GM12878 (cell line): ENCODE data around the gene GSTP1. TPM values are rescaled to one million over a fixed set of nuclear protein-coding genes. Genes with fewer than 3 reads are reported as not detected.

Source experiments
- ATAC-seq: fragments of 200-7000 bp; cut with Tn5 transposase; 3 replicates; pipeline ENCODE4 v1.9.1; 2020; ENCODE audit warnings: mild to moderate bottlenecking, moderate library complexity
- Bru-seq: library from RNA; stranded (reverse); fragments of 400-500 nt; gene quantifications from one replicate; lab custom pipeline; 2021; lab: Mats Ljungman, UMichigan
- BruChase-seq, 2 experiments: library from RNA; stranded (reverse); fragments of 400-500 nt; gene quantifications; one replicate each; lab custom pipeline; 2021; lab: Mats Ljungman, UMichigan
- BruUV-seq: library from RNA; stranded (reverse); fragments of 400-500 nt; replicated peaks from 2 replicates; lab custom pipeline; 2021; lab: Mats Ljungman, UMichigan
- CTCF ChIA-PET: fragments of 300-600 bp; sonication (Branson Sonifier 250); formaldehyde crosslinking; extraction: SDS; loops from one replicate; lab custom pipeline; 2021; ENCODE audit warnings: inconsistent platforms; lab: Yijun Ruan, JAX
- POLR2A ChIA-PET: fragments of 350-600 bp; formaldehyde crosslinking; extraction: SDS; loops from one replicate; lab custom pipeline; 2021; ENCODE audit warnings: inconsistent platforms; lab: Charles Lee
- RAD21 ChIA-PET: fragments of 300-600 bp; sonication (Branson Sonifier 250); formaldehyde crosslinking; loops from one replicate; lab custom pipeline; 2023; ENCODE audit warnings: antibody characterized with exemption; ENCODE audit not compliant: unreplicated experiment; lab: Charles Lee
- SMC1A ChIA-PET: fragments of 300-600 bp; sonication (Branson Sonifier 250); formaldehyde crosslinking; loops from one replicate; lab custom pipeline; 2023; ENCODE audit not compliant: unreplicated experiment, uncharacterized antibody; lab: Charles Lee
- DNase-seq: peaks from one replicate; pipeline ENCODE4 v3.0.0-alpha.2; 2011; ENCODE audit warnings: low read depth, low spot score
- FAIRE-seq: peaks from 3 replicates; lab custom pipeline; 2011; peaks lifted over from hg19 to GRCh38; lab: Jason Lieb, UNC
- H2AFZ ChIP-seq: 2 replicates; pipeline ENCODE4 v1.6.0; 2011; ENCODE audit warnings: low read depth, low read length, control low read depth; ENCODE audit not compliant: control insufficient read depth
- H3K27ac ChIP-seq: 2 replicates; pipeline ENCODE4 v1.5.1; 2011; ENCODE audit warnings: control low read depth; ENCODE audit not compliant: control insufficient read depth, insufficient read depth
- H3K27me3 ChIP-seq, 2 experiments: replicated peaks in 1 of 2; 2 replicates each; pipeline versions ENCODE4 v1.6.0 to v1.6.1; 2011; ENCODE audit warnings: low read length in 1 of 2; ENCODE audit not compliant: control insufficient read depth in 2 of 2, insufficient read depth in 2 of 2
- H3K36me3 ChIP-seq, 2 experiments: 2 replicates each; pipeline ENCODE4 v1.5.1; 2011; ENCODE audit warnings: low read length in 1 of 2; ENCODE audit not compliant: control insufficient read depth in 2 of 2, insufficient read depth in 2 of 2
- H3K4me1 ChIP-seq: 2 replicates; pipeline ENCODE4 v1.6.1; 2011; ENCODE audit warnings: mild to moderate bottlenecking, low read length, moderate library complexity, mixed read lengths; ENCODE audit not compliant: control insufficient read depth, insufficient read depth
- H3K4me2 ChIP-seq: 2 replicates; pipeline ENCODE4 v1.6.0; 2011; ENCODE audit warnings: control low read depth; ENCODE audit not compliant: control insufficient read depth, insufficient read depth
- H3K4me3 ChIP-seq: fragments of 200-600 bp; sonication (generic); 2 replicates; pipeline ENCODE4 v1.5.1; 2016
- H3K79me2 ChIP-seq: 2 replicates; pipeline ENCODE4 v1.6.0; 2011; ENCODE audit warnings: low read length; ENCODE audit not compliant: control insufficient read depth, insufficient read depth
- H3K9ac ChIP-seq: 2 replicates; pipeline ENCODE4 v1.8.0; 2011; ENCODE audit warnings: low read length, control low read depth, mixed read lengths; ENCODE audit not compliant: control insufficient read depth, insufficient read depth
- H3K9me3 ChIP-seq: replicated peaks from 3 replicates; pipeline ENCODE4 v1.5.1; 2011; ENCODE audit warnings: mild to moderate bottlenecking, low read length; ENCODE audit not compliant: control insufficient read depth, insufficient read depth
- H4K20me1 ChIP-seq: 2 replicates; pipeline ENCODE4 v1.6.0; 2011; ENCODE audit not compliant: control insufficient read depth, insufficient read depth
- BRCA1 ChIP-seq: IDR thresholded peaks from 2 replicates; pipeline ENCODE4 v1.6.1; 2011; ENCODE audit warnings: low read depth, low read length, improper control_type of control experiment
- CREB1 ChIP-seq: IDR thresholded peaks from 2 replicates; pipeline ENCODE4 v1.6.1; 2012; ENCODE audit warnings: low read depth, mild to moderate bottlenecking, inconsistent platforms
- DPF2 ChIP-seq: fragments of 450-650 bp; IDR thresholded peaks from 2 replicates; pipeline ENCODE4 v1.6.1; 2017; ENCODE audit warnings: mild to moderate bottlenecking
- EED ChIP-seq: sonication (generic); IDR thresholded peaks from 2 replicates; pipeline ENCODE4 v1.6.1; 2016; ENCODE audit warnings: antibody characterized with exemption, low read depth
- IKZF2 ChIP-seq, 2 experiments: fragments of 450-650 bp; IDR thresholded peaks; 2 replicates each; pipeline ENCODE4 v1.6.1; 2017; ENCODE audit warnings: mild to moderate bottlenecking in 2 of 2, moderate library complexity in 2 of 2
- MAX ChIP-seq: IDR thresholded peaks from 2 replicates; pipeline ENCODE4 v1.6.1; 2012; ENCODE audit warnings: low read depth, low read length, improper control_type of control experiment
- NR2F1 ChIP-seq: fragments of 450-650 bp; conservative IDR thresholded peaks from 2 replicates; pipeline ENCODE4 v1.6.1; 2017; ENCODE audit warnings: mild to moderate bottlenecking
- POLR2AphosphoS5 ChIP-seq: IDR thresholded peaks from 2 replicates; pipeline ENCODE4 v1.6.1; 2011; ENCODE audit warnings: mild to moderate bottlenecking, low read length, inconsistent platforms
- RUNX3 ChIP-seq: IDR thresholded peaks from 2 replicates; pipeline ENCODE4 v1.6.1; 2012; ENCODE audit warnings: low read length, inconsistent platforms
- SMAD5 ChIP-seq: IDR thresholded peaks from 2 replicates; pipeline ENCODE4 v1.6.1; 2016; ENCODE audit warnings: antibody characterized with exemption, low read depth
- SMARCA5 ChIP-seq: fragments of 450-650 bp; IDR thresholded peaks from 2 replicates; pipeline ENCODE4 v1.6.1; 2017; ENCODE audit warnings: mild to moderate bottlenecking
- TCF12 ChIP-seq: IDR thresholded peaks from 2 replicates; pipeline ENCODE4 v1.6.1; 2011; ENCODE audit warnings: low read depth, mild to moderate bottlenecking, low read length
- ZNF207 ChIP-seq: fragments of 450-650 bp; IDR thresholded peaks from 2 replicates; pipeline ENCODE4 v1.6.1; 2014; ENCODE audit warnings: antibody characterized with exemption, mild to moderate bottlenecking, borderline replicate concordance
- ZNF24 ChIP-seq: fragments of 450-650 bp; IDR thresholded peaks from 2 replicates; pipeline ENCODE4 v1.6.1; 2017; ENCODE audit warnings: antibody characterized with exemption, mild to moderate bottlenecking
- WGBS: methylation state at CpG from one replicate; pipeline ENCODE4 v1.1.6; 2016; ENCODE audit warnings: low lambda C conversion rate; ENCODE audit not compliant: insufficient replicate concordance, insufficient coverage; ENCODE audit errors: missing lambda C conversion rate; 5-methylcytosine and 5-hydroxymethylcytosine counted together
- in situ Hi-C: fragments of 300-500 bp; cut with MboI; formaldehyde crosslinking; loops from 9 replicates; pipeline ENCODE4 v1.14.3; 2018; ENCODE audit warnings: mixed read lengths
- intact Hi-C: fragments of 100-400 bp; cut with micrococcal nuclease; formaldehyde crosslinking; loops from one replicate; pipeline ENCODE4 v1.14.2; 2022; ENCODE audit not compliant: unreplicated experiment
- long read RNA-seq, 2 experiments: library from polyadenylated mRNA; unstranded; transcript quantifications; one replicate each; pipeline ENCODE4 v2.0.0, GENCODE V29; 2019 to 2020
- polyA minus RNA-seq, 3 experiments: library from RNA; depleted of rRNA, polyadenylated mRNA; stranded (reverse); fragments of >200 nt; gene quantifications; 2 replicates each; pipeline ENCODE4 v1.2.3, GENCODE V29; 2011
- polyA plus RNA-seq, 11 experiments: library from polyadenylated mRNA; depleted of rRNA in 4 of 11; unstranded in 6 of 11; stranded (reverse) in 5 of 11; fragments of >200 nt; fragmentation: Nextera tagmentation in 4 of 11; fragmentation: Illumina TruSeq in 1 of 11; extraction: Ambion mirVana in 4 of 11; extraction: Trizol in 1 of 11; gene quantifications; 1 replicate in 1 of 11; 2 replicates in 10 of 11; pipeline versions ENCODE4 v1.2.1 to v1.2.3, GENCODE V29; 2011 to 2016; ENCODE audit warnings: inconsistent platforms in 2 of 11, missing spikeins in 2 of 11, low read depth in 1 of 11
- total RNA-seq, 4 experiments: library from RNA; depleted of rRNA in 3 of 4; stranded (reverse); fragments of >200 nt in 3 of 4; fragmentation: Illumina TruSeq in 1 of 4; extraction: Trizol in 1 of 4; gene quantifications; 2 replicates each; pipeline versions ENCODE4 v1.2.1 to v1.2.3, GENCODE V29; 2013 to 2021
- TF ChIP-seq, protein P1 (sequence below): fragments of 450-650 bp; formaldehyde crosslinking; IDR thresholded peaks from 2 replicates; pipeline ENCODE4 v1.4.0; 2022; ENCODE audit warnings: mild to moderate bottlenecking, moderate library complexity

Gene GSTP1
- 76.8 and 83.9 TPM in 2 replicates for total RNA-seq (2013; cell fraction: nucleolus; rRNA removed)
- total RNA-seq (2014; rRNA removed), result 1,623 and 1,788 TPM in 2 replicates
- total RNA-seq (2014; rRNA removed; fragmentation: Illumina TruSeq; extraction: Trizol), result 587 and 627 TPM in 2 replicates
- 831 and 852 TPM in 2 replicates for total RNA-seq (2021)
- 420 TPM for polyA plus RNA-seq (2011; ENCODE audit: low read depth)
- polyA plus RNA-seq (2011; rRNA removed), result 511 and 1,079 TPM in 2 replicates
- polyA plus RNA-seq (2011; cell fraction: cytosol; rRNA removed), result 1,654 and 1,666 TPM in 2 replicates
- 1,290 and 1,384 TPM in 2 replicates for polyA plus RNA-seq (2011; cell fraction: nucleus; rRNA removed)
- polyA plus RNA-seq (2012), result 985 and 986 TPM in 2 replicates
- polyA plus RNA-seq (2014; fragmentation: Illumina TruSeq; extraction: Trizol), result 158 and 501 TPM in 2 replicates
- 100 to 1,000 TPM; 469 to 685 TPM for polyA plus RNA-seq (2014; fragmentation: Nextera tagmentation; extraction: Ambion mirVana)
- polyA plus RNA-seq (2014; rRNA removed), result 1,173 and 1,340 TPM in 2 replicates
- 1,000 to 10,000 TPM; 1,222 to 1,443 TPM for polyA plus RNA-seq (2016; fragmentation: Nextera tagmentation; extraction: Ambion mirVana)
- 586 and 669 TPM in 2 replicates for polyA minus RNA-seq (2011; rRNA and poly(A)+ RNA removed)
- polyA minus RNA-seq (2011; cell fraction: cytosol; rRNA and poly(A)+ RNA removed), result 272 and 288 TPM in 2 replicates
- polyA minus RNA-seq (2011; cell fraction: nucleus; rRNA and poly(A)+ RNA removed), result 191 and 230 TPM in 2 replicates
- percentile 97 among the genes with signal in this experiment for Bru-seq, nascent RNA
- BruChase-seq, experiment 1, labeled RNA remaining after a 6-hour chase, result percentile 98 among the genes with signal in this experiment
- BruChase-seq, experiment 2, labeled RNA remaining after a 2-hour chase, result percentile 97 among the genes with signal in this experiment
- long read RNA-seq, experiment 1, transcript GSTP1-202 (7 exons, 961 nt), result major isoform, 629 of 772 reads
- long read RNA-seq, experiment 1, partial matches to known transcripts, result 129 of 772 reads
- long read RNA-seq, experiment 1, other reads (novel, unspliced or antisense), result 12 of 772 reads
- long read RNA-seq, experiment 2, transcript GSTP1-203 (3 exons, 736 nt), result minor isoform, 5 of 947 reads
- long read RNA-seq, experiment 2, transcript GSTP1-202 (7 exons, 961 nt), result major isoform, 825 of 947 reads
- long read RNA-seq, experiment 2, partial matches to known transcripts, result 92 of 947 reads
- long read RNA-seq, experiment 2, other reads (novel, unspliced or antisense), result 22 of 947 reads

DNA sequence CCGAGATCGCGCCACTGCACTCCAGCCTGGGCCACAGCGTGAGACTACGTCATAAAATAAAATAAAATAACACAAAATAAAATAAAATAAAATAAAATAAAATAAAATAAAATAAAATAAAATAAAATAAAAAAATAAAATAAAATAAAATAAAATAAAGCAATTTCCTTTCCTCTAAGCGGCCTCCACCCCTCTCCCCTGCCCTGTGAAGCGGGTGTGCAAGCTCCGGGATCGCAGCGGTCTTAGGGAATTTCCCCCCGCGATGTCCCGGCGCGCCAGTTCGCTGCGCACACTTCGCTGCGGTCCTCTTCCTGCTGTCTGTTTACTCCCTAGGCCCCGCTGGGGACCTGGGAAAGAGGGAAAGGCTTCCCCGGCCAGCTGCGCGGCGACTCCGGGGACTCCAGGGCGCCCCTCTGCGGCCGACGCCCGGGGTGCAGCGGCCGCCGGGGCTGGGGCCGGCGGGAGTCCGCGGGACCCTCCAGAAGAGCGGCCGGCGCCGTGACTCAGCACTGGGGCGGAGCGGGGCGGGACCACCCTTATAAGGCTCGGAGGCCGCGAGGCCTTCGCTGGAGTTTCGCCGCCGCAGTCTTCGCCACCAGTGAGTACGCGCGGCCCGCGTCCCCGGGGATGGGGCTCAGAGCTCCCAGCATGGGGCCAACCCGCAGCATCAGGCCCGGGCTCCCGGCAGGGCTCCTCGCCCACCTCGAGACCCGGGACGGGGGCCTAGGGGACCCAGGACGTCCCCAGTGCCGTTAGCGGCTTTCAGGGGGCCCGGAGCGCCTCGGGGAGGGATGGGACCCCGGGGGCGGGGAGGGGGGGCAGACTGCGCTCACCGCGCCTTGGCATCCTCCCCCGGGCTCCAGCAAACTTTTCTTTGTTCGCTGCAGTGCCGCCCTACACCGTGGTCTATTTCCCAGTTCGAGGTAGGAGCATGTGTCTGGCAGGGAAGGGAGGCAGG lies at the start of gene GSTP1:
Gene GSTP1, plus strand, starts transcription at position 566 of the 958 bp plus-strand sequence. Its CDS starts 32 bp downstream, at position 598.
- ChIA-PET SMC1A (interaction anchor here (1.0 to 2.5 kb wide), 10 partner anchors 12 to 98 kb away, joined by 3 to 14 read pairs (median 6); partner anchors contain the start of gene NUDT8), RAD21 (interaction anchor here (0.5 to 3.6 kb wide), 19 partner anchors 9 to 236 kb away, joined by 3 to 38 read pairs (median 4); partner anchors contain the start of genes NUDT8 and TBC1D10C), POLR2A (interaction anchor here (0.6 to 3.8 kb wide), 11 partner anchors 15 to 621 kb away, joined by 3 to 25 read pairs (median 4); partner anchors contain the start of genes AIP, POLD4 and TMEM134), CTCF (interaction anchor here (0.6 to 5.8 kb wide), 27 partner anchors 9 to 238 kb away, joined by 3 to 54 read pairs (median 4); partner anchors contain the start of genes NUDT8, POLD4 and PPP1CA)
- no peaks in the 10 kb centered on the region for H4K20me1 ChIP-seq
- DNase-seq, result no peak
- in situ Hi-C loops (no loop called here), intact Hi-C loops (loop anchor here (1.0 kb wide), 1 partner anchor 31 kb away; no protein-coding TSS in a partner anchor)
- H3K9ac ChIP-seq, result peak within 1 kb of the TSS; percentile 88
- peaks cover 54% of the 10 kb centered on the region for H3K4me1 ChIP-seq
- peaks cover 42% of the 10 kb centered on the region for H3K79me2 ChIP-seq
- peak within 1 kb of the TSS; percentile 85 for H3K4me3 ChIP-seq
- WGBS, result 1% methylated on average over 69 of the region's 81 CpGs
- peak within 1 kb of the TSS; percentile 96 for H3K4me2 ChIP-seq
- H3K27ac ChIP-seq, result peak within 1 kb of the TSS; percentile 89
- H3K27me3 ChIP-seq, result no peaks in the 10 kb centered on the region; a peak in 1 of 4 replicates
- peak; percentile 82 for ATAC-seq
- H3K36me3 ChIP-seq, result peaks cover 4 to 5% of the 10 kb centered on the region in 2 experiments; a peak in 3 of 4 replicates
- H3K9me3 ChIP-seq, result peaks cover 2% of the 10 kb centered on the region; the same call in 2 of the 3 replicates
- H2AFZ ChIP-seq, result peak within 1 kb of the TSS; percentile 55
- FAIRE-seq, result peak; percentile 7
- BruUV-seq, result no TSS peak
- TF ChIP-seq IKZF2 (IDR thresholded peaks at IDR 0.05) (peak; percentile 60 to 68), RUNX3 (peak; percentile 60; the same call in 1 of the 2 replicates), EED (peak; percentile 77; the same call in 1 of the 2 replicates), SMAD5 (peak; percentile 86), CREB1 (peak; percentile 40), BRCA1 (no peak), DPF2 (peak; percentile 79), NR2F1 (peak; percentile 76), TCF12 (peak; percentile 67; the same call in 1 of the 2 replicates), MAX (peak; percentile 60; the same call in 1 of the 2 replicates), SMARCA5 (peak; percentile 97), POLR2AphosphoS5 (peak; percentile 96), ZNF207 (peak; percentile 89; the same call in 1 of the 2 replicates), ZNF24 (peak; percentile 69; the same call in 1 of the 2 replicates)
- TF ChIP-seq, protein P1, sequence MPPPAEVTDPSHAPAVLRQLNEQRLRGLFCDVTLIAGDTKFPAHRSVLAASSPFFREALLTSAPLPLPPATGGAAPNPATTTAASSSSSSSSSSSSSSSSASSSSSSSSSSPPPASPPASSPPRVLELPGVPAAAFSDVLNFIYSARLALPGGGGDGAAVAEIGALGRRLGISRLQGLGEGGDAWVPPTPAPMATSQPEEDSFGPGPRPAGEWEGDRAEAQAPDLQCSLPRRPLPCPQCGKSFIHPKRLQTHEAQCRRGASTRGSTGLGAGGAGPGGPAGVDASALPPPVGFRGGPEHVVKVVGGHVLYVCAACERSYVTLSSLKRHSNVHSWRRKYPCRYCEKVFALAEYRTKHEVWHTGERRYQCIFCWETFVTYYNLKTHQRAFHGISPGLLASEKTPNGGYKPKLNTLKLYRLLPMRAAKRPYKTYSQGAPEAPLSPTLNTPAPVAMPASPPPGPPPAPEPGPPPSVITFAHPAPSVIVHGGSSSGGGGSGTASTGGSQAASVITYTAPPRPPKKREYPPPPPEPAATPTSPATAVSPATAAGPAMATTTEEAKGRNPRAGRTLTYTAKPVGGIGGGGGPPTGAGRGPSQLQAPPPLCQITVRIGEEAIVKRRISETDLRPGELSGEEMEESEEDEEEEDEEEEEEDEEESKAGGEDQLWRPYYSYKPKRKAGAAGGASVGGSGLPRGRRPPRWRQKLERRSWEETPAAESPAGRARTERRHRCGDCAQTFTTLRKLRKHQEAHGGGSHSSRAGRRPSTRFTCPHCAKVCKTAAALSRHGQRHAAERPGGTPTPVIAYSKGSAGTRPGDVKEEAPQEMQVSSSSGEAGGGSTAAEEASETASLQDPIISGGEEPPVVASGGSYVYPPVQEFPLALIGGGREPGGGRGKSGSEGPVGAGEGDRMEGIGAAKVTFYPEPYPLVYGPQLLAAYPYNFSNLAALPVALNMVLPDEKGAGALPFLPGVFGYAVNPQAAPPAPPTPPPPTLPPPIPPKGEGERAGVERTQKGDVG (CRISPR knock-in tag), result no peak
